ENCODE results near the gene YTHDC1.
A peak's percentile ranks its signal among the peaks of the same experiment; 100 is the strongest.
"Not testable (repeated sequence)": the region's sequence is repeated elsewhere in the genome, so short reads cannot be mapped to it uniquely, and the experiment has no call there.

The YTHDC1 gene

DNA sequence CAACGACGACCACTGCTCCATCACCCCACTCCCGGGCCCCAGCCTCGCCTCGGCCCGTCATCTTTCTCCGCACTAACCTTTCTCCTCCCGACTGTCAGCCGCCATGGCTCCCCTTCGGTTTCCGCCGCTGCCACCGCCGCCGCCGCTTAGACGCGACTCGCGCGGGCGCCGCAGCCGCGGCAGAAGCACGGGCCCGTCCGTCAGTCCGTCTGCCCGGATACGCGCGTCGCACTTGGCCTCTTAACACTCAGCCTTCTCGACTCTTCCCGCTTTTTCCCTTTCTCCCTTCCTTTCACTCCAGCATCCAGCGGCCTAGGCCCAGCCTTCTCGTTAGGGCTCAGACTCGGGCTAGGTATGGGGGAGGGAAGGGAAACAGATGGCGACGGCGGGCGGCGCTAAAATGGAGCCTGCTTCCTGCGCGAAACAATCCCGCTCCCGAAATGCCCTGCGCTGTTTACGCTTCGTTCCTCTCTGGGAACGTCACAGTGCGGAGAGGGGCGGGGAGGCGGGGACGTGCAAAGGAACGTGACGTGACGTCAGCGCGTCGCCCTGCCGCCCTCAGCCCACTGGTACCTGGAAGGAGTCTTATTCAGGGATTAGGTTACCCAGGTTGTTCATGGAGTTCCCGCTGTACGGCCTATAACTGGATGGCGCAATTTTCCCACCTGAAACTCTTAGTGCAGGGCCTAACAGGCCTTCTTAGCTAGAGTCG, at the start of gene YTHDC1:
YTHDC1 (minus strand) TSS at position 442 of the 712 bp plus-strand sequence; CDS start at position 105, 337 bp downstream.
- peak; percentile 91 to 94 for DNase-seq

GRCh38 chr4:68399306-68399705, 49.4 kb upstream of the YTHDC1 start:
- DNase-seq = no peak

DNA sequence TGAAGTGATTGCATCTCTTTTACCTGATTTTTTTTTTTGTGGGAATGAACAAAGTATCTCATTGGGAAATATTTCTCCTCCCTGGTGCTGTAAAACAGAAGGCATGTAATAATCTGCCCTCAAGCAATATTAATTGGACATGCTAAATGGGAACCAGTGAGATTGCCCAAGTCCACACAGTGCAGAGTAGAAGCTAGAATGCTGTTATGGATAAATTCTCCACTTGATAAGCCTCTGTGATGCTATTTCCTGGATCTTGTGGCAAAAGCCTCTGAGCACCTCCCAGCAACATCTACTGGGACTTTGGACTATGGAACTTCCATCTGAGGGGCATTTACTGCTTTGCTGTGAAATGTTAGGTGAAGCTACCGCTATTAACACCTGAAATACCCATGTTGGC, 46.9 kb upstream of the YTHDC1 start:
- DNase-seq = no peak

GRCh38 chr4:68391436-68391835, 41.5 kb upstream of the YTHDC1 start:
- DNase-seq = no peak

GRCh38 chr4:68390205-68390935, 40.5 kb upstream of the YTHDC1 start:
- no peak for DNase-seq

GRCh38 chr4:68389386-68389913, 39.6 kb upstream of the YTHDC1 start:
- not testable (repeated sequence) for DNase-seq

DNA sequence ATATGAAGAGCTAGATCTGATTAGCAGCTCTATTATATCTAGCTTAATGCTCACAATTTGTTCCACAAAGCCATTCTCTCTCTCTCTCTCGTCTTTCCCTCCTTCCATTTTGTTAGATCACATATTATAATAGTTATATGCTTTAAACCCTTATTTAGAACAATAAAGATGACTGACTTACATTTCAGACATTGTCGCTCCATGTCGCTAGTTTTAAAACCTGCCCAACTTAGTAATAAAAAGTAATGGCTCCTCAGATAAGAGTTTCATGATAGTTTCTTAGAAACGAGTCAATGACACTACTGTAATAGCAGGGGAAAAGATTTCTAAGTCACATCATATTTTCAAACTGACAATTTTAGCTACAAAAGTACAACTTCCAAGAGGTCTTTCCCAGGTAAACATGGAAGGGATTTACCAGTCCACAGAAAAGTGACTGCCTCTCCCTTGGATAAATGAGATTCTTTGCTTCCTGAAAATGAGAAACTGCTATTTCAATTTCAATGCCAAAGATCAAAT, 38.5 kb upstream of the YTHDC1 start:
- DNase-seq = no peak

- no peak for DNase-seq
Measured at GRCh38 chr4:68385267-68385666, 35.4 kb upstream of the YTHDC1 start.

DNA sequence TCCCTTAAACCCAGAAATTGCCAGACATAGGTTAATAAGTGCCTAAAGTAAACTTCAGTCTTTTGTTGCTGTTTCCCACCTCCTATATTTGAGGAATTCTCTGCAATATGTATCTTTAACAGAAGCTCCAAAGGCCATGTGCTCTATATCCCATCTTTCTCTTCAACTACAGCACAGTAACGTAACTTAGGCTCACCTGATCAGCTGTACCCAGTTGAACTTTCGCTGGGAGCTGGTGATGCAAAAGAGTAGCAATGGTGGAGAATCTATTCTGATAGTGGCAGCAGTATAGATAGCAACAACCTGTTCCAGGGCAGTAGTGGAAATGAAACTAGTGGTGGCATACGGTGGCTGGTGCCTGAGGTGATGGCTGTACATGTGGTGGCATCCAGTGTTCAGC, 33.2 kb upstream of the YTHDC1 start:
- no peak for DNase-seq

DNA sequence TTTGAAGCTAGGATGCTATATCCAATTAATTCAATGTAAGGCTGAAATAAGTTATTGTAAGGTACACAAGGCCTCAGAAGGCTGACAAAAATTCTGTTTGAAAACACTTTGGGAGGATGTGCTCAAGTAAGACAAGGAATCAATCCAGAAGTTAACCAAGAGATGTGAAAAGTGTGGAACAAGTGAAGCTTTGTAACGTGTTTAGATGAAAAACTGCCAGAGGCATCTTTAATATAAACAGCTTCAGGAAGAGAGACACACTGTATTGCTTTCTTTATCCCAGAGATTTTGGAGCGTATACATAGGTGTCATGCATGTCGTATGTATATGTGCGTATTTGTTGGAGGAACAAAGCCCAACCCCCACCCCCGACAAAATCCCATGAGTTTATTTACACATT, 28.3 kb upstream of the YTHDC1 start:
- DNase-seq = no peak

- peak; percentile 40 to 71 for DNase-seq
Measured at GRCh38 chr4:68375667-68376559, 26.0 kb upstream of the YTHDC1 start.

DNA sequence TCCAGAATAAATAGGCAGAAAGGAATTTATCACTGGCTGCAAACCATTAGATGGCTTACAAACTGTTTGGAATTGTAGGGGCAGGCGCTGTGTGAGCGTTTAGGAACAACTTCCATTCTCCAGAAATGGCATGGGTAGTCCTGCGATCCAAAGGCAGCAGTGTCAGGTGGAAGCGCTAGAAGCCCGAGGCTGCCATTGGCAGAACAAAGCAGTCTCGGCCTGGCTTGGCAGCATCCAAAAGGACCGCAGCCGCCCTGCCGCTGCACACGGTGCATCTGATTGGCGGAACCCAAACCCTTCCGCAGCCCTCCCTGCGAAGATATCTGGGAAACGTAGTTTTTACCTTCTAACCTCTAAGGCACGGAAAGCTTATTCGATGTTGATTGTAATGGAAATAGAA, 23.6 kb upstream of the YTHDC1 start:
- peak; percentile 14 to 32 for DNase-seq

GRCh38 chr4:68372588-68372987, 22.7 kb upstream of the YTHDC1 start:
- DNase-seq = no peak

DNA sequence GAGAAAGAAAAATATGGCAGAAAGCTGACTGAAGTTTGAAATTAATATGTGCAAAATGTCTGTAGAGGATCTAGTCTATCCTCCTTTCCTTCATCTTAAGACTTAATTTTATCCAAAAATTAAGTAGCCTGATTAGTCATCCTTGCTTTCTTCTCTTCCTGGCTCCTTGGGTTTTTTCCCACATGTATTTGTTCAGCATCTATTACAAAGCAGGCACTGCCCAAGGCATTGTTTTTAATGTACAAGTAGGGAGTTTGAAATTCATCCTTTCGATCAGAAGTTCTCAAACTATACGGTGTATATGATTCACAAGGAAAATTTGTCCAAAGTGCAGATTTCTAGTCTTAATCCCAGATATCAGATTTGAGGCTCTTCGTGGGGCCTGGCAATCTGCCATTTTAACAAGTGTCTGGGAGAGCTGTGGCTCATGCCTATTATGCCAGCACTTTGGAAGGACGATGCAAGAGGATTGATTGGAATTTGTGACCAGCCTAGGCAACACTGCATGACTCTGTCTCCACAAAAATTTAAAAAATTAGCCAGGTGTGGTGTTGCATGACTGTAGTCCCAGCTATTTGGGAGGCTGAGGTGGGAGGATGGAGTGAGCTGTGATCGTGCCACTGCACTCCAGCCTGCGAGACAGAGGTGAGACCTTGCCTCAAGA, 19.4 kb upstream of the YTHDC1 start:
- DNase-seq = no peak

DNA sequence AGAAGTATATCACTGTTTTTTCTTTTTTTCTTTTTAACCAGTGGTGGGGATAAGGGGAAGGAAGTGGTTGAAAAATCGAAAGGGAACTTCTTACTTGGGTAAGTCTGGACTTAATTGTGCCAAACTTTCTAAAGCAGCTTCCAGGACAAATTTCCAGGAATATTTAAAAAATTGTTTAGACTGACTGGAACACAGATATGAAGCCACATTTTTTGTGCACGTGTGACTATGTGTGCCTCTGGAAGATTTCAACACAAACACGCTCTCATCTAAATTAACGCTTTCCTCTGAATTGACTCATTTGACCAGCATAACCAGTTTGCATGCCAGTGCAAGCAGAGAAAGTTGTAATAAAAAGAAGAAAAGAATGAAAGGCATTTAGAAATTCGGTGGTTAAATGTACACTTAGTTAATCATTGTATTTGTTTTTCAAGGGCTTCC, 18.8 kb upstream of the YTHDC1 start:
- DNase-seq = peak; percentile 16 to 50

DNA sequence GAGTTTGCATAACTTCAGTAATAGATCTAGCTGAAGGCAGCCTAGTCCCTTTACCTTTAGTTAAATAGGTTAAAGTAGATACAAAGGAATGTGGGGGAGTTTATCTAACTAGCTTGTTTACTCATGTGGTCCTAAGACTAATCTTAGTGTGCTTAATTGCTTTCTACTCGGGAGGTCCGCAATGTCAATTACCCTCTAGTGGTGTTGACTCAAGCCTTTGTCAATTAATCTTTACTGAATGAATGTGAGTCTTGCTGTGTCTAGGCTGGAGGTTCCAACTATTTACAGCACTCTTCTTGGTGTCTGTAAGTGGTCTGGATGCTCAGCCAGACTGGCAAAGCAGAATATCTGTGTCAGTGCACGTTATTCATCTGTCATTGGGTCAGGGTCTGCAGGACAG, 17.9 kb upstream of the YTHDC1 start:
- no peak for DNase-seq

DNA sequence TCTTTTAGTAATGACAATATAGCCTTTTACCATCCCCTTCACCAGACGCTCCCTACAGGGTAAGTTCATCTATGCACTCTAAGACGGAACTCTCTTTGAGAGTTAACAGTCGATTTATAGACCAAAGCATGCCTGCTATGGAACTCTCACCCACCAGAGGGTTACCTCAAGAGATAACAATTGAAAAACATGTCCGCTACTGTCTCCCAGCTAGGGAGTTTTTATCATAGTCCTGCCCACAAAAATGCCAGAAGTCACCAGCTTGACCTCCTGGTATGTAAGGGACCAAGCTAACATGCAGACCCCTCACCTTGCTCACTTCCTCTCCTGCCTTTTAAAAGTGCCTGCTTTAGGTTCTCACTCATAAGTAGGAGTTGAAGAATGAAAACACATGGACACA, 16.7 kb upstream of the YTHDC1 start:
- no peak for DNase-seq

DNA sequence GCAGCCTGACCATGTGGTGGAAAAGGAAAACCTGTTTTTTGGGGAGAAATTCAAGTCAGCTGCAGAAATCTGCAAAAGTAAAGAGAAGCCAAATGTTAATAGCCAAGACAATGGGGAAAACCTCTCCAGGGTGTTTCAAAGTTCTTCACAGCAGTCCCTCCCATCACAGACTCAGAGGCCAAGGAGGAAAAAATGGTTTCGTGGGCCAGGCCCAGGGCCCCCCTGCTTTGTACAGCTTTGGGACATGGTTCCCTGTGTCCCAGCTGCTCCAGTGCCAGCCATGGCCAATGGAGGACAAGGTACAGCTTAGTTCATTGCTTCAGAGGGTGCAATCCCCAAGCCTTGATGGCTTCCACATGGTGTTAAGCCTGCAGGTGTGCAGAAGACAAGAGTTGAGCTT, 15.2 kb upstream of the YTHDC1 start:
- no peak for DNase-seq

DNA sequence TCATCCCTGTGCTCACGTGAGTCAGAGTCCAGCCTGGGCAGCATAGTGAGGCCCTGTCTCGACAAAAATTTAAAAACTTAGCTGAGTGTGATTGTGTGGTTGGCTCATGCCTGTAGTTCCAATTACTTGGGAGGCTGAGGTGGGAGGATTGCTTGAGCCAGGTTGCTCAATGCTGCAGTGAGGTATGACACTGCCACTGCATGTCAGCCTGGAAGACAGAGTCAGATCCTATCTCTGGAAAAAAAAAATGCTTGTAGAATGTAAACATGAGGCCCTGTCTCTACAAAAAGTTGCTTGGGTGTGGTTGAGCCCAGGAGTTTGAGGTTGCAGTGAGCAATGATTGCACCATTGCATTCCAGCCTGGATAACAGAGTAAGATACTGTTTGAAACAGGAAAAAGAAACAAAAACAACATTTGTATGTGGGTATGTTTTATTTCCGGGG, 11.3 kb upstream of the YTHDC1 start:
- DNase-seq = no peak

- DNase-seq = no peak
Measured at GRCh38 chr4:68360231-68360968, 10.5 kb upstream of the YTHDC1 start.

DNA sequence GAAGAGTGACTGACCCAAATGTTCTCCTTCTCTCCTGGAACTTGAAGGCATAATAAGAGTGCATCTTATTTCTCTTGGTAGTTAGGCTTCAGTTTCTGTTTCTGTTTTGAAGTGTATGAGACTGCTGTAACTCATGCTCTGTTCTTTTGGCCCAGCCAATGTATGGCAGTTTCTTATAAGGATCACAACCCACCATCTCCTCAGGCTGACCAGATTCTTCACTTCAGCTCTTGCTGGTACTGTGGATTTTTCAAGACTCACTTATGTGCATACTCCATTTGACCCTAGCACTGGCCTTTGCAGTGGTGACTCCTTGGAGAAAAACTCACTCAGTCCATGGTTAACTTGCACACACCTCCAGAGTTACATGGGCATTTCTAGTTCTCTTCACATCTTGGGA, 9.6 kb upstream of the YTHDC1 start:
- no peak for DNase-seq

DNA sequence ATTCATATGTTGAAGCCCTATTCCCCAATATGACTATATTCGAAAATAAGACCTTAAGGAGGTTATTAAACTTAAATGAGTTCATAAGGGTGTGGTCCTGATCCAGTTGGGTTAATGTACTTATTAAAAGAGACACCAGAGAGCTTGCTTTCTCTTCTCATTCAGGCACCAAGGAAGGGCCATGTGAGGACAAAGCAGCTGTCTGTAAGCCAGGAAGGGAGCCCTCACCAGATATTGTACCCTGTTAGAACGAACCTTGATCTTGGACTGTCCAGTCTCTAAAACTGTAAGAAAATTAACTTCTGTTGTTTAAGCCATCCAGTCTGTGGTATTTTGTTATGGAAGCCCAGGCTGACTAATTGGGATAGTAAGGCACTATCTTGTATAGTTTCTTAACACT, 9.1 kb upstream of the YTHDC1 start:
- no peak for DNase-seq
